Measurements from ENCODE around the gene ELOVL2.

- TF ChIP-seq POLR2AphosphoS5 (IDR thresholded peaks at IDR 0.05; ENCODE audit: borderline replicate concordance, low read depth, low read length) (no peak), EZH2 (IDR thresholded peaks at IDR 0.05) (no peak), FOXP2 (optimal IDR thresholded peaks at IDR 0.05; ENCODE audit: control extremely low read depth, extremely low read length, insufficient read depth) (no peak)
These were observed 48.7 kb upstream of the ELOVL2 start for GRCh38 chr6:11092668-11093375.

All from SK-N-MC (cell line).